Right forelimb (tissue), 1 donor: ENCODE results near the gene UROC1.

ENCODE experiments used
- DNase-seq: peaks from one replicate; pipeline ENCODE4 v3.0.0-alpha.2; 2018

UROC1 gene

DNA sequence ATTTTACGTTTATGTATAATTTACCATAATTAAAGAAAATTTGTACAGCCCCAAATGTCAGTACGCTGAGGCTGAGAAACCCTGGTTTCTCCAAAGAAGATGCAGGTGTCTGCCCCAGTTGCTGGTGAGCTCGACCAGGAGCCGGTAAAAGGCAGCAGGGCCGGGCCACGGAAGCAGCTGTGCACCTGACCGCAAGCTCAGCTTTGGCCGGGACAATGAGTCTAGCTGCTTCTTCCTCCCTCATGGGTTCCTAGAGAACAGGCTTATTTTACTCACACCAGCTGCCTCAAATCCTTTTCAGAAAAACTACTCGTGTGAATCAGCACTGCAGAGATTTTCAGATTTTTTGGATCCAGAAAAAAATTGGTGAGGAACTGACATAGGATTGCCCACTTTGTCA lies 23.8 kb downstream of the UROC1 start:
- no peak for DNase-seq

DNA sequence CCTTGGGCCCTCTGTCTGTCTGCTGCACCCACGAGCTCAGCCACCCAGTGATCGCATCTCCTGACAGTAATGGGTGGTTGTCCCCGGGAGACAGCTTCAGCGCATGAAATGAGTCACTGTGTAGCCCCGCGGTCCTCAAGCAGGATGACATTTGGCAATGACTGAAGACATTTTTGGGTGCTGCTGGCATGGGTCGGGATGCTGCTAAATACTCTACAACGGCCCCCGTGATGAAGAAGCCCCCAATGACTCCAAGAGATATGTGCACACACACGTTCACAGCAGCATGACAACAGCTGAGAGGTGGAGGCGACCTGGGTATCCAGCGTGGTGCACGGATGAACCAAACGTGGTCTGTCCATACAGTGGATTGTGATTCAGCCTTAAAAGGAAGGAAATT lies 24.5 kb downstream of the UROC1 start:
- no peak for DNase-seq

DNA sequence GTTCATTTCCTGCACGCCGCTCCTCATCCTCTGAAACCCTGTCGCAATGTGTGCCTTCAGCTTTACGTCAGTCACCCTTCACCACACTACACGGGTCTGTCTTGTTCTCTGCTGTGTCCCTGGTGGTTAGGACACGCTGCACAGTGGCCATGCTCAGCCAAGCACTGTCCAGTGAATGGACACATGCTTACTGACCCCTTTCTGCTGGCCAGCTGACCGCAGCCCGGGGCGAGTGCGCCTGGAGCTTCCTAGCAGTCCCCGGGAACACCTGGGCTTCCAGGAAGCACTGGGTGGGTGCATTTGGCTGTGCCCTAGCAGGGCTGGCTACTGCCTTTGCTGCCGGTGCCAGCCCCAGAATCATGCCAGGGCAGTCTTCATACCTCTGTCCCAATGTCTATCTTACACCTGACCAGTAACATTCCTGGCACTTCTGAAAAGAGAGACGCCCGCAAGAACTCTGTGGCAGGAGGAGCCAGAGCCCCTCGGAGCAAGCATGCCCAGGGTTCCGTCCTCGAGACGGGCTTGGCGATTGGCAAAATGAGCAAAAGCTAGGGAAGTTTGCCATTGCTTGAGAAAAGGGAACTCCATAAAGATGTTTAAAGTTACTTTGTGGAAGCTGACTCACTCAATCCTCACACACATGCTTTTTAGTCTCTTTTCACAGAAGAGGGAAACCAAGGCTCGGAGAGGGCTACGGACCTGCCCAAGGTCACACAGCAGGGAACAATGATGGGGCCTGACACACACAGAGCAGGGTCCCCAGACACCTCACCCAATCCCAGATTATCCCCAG lies 26.2 kb downstream of the UROC1 start:
- DNase-seq: no peak

DNA sequence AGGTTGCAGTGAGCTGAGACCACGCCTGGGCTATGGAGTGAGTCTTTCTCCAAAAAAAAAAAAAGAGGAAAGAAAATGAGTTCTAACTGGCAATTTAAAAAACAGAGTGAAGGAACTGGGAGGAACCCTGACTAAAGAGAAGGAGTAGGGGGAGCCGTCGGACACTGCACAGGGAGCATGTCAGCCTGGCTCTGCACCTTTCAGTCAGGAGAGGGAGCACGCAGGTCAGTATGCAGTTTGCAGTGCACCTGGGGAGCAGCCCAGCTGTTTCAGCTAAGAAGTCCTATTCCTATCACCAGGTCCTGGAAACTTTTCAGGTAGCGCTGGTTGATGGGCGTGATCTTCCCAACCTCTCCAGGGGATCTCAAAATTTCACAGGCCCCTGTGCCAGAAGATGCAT lies 27.0 kb downstream of the UROC1 start:
- DNase-seq: no peak

DNA sequence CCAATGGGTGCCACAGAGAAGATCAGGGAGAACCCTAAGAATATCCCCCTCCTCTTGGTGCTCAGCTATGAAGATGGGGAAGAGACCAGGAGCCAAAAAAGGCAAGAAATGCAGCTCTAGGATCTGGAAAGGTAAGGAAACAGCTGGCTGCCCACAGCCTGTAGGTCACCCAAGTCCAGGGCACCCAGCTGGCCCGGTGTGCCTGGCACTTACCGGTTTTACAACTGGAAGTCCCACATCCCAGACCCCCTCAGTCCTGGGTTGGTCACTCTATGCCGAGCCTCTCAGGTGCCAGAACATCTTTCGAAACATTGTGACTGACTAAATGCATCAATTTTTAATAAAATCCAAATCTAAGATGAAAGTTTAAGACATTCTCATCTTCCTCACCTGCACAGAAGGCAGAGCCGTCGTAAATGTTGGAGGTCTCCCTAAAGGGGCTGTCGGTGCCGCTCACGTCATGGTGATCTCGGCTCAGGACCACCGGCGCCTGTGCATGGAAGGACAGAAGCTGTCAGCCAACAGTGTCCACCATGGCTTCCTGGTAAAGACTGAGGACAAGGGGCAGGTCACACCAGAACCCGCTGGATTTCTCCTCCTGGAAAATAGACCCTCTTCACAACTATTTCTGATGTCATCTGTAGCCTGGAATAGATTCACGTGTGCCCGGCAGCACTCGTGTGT lies 28.5 kb downstream of the UROC1 start:
- DNase-seq: no peak

DNA sequence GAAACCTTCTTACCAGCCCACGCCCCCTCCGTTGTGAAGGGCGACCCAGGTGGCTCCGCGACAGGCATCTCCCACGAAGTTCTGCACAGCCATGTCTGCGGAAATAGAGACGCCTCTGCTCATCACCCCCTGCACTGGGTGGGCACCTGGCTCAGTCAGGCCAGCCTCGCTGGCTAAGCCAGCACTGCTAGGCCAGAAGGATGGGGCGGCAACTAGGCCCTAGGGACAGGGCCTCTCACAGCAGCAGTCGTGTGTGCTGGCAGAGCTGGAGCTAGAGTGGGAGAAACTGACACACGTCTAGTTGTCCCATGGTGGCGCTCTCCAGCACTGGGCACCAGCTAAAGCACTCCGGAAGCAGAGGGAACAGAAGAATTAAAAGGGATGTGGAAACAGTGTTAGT lies 29.4 kb downstream of the UROC1 start:
- no peak for DNase-seq

DNA sequence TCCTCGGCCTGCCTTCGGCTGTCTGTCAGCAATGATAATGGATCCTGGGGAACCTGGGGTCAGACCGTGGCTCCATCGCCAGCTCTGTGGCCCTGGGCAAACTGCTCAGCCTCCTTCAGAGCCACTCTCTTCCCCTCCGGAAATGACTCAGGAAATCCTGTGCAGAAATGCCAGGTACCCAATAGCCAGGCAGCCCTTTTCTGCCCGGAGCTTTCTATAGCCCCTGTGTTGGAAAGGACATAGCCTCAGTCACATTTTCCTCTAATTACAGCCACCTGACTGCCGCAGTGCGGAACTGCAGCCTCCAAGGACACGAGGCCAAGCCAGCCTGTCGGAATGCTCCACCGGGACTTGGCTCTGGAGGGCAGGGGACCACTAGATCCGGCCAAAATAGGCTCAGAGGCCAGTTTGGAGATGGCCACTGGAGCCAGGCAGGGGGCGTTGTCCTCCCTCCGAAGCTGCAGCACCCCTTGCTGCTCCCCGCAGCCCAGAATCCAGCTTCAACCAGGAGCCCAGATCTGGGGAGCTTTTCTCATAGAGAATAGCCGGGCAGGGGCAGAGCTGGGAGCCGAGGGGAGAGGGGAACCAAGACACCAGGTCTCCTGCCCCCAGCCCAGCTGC lies 30.3 kb downstream of the UROC1 start:
- no peak for DNase-seq

DNA sequence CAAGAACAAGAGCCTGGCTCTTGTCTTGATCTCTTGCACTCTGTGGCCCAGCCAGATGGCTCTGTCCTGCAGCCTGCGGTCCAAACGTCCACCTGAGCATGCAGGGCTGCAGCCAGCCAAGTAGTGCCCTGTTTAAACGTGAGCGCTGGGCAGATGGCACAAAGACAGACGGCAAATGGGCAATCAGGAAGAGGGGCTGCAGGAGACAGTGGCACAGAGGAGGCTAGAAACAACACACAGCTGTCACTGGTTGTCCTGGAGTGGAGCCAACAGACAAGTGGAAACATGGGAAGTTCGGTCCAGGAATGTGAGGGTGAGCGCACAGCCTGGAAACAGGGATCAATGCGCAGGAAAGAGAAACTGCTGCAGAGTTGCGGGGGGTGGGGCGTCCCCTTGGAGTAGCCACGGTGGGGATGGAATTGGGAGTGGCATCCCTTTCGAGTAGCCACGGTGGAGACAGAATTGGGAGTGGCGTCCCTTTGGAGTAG lies 31.2 kb downstream of the UROC1 start:
- DNase-seq: no peak

DNA sequence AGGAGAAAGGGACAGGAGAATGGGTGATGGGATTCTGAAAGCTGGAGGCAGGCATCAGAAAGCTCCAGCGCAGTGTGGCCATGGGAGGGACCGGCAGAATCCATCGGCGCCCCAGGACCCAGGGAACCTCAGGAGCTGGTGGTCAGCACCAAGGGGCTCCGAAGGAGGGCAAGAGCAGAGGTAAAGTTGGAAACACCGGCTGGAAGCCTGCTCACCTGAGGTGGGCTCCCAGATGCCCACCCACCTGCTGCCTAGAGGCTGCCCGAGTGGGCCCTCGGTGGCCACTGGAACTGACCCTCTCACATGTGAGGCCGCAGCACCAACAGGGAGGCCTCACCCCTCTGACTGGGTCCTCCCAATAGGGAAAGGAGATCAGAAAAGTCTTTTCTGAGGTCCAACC lies 31.6 kb downstream of the UROC1 start:
- DNase-seq: no peak

DNA sequence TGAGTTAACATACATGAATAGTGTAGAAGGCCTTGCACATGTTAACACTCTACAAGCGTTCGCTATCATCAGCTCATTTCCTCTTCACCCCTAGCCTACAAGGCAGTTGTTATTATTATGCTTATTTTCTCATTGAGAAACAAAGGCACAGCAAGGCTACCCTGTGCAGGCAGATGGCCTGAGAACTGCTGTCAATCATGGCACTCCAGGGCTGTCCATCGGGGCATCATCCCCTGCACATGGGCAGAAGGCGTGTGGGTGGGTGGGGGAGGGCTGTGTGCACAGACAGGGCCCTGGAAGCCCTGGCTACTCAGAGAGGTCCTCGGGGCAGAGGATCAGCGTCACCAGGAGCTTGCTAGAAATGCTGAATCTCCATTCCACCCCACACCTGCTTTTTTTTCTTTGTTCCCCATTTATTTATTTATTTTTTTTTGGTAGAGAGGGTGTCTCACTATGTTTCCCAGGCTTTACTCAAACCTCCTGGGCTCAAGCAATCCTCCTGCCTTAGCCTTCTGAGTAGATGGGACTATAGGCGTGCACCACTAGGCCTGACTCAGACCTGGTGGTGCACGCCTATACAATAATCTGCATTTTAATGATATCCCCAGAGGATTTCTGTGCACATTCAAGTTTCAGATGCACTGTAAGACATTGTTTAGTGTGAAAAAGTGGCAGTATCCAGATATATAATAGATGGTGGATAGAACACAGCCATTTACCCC lies 32.2 kb downstream of the UROC1 start:
- no peak for DNase-seq

DNA sequence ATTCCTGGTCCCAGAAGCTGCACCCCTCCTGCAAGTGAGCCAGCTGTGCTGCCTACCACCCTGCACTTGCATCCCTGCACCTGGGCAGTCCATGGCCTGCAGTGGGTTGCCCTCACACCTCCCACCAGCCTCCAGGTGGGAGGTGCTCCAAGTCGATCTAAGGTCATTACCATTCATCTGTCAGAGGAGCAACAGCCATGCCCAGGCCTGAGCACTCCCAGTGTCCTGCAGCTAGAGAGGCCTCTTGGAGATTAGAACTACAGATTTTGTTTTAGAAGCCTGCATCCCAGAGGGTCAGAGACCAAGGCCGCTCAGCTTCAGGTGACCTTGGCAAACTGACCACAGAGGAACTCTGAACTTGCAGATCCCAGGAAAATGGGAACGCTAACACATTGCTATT lies 32.9 kb downstream of the UROC1 start:
- DNase-seq: no peak

DNA sequence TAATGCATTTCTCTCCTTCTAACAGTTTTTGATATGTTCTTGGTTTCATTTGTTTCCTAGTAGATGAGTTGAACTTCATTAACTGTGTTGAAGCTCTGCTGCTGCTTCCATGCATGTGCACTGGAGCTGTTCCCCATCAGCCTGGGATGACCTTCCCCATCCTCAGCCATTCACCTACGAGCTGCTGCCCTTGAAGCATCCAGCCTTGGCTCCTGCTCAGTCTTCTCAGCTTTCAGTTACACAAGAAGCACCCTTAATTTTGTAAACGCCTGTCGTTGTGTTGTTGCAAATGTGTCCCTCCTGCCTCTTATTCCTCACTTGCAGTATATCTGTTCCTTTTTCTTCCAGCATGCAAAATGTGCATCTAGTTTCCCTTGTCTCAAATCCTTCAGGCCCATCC lies 33.4 kb downstream of the UROC1 start:
- DNase-seq: no peak

DNA sequence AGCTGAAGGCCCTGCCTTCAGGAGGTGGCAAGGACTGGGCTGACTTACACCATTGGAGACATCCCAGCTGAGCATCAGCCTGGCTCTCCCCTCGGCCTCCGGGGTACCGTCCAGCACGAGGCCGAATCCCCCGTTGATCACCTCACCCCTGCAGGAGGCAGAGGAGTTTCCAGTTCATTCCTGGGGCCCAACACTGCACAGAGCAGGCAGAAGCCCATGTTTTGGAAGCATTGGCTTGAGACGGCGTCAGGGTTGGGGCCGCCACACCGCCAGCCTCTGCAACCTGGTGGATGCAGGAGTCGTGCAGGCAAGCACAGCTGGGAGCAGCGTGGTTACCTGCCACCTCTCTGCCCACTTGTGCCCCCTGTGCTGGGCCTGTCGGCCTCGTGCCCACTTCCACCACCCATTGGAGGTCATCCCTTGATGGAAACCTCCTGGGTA lies 34.2 kb downstream of the UROC1 start:
- DNase-seq: no peak

DNA sequence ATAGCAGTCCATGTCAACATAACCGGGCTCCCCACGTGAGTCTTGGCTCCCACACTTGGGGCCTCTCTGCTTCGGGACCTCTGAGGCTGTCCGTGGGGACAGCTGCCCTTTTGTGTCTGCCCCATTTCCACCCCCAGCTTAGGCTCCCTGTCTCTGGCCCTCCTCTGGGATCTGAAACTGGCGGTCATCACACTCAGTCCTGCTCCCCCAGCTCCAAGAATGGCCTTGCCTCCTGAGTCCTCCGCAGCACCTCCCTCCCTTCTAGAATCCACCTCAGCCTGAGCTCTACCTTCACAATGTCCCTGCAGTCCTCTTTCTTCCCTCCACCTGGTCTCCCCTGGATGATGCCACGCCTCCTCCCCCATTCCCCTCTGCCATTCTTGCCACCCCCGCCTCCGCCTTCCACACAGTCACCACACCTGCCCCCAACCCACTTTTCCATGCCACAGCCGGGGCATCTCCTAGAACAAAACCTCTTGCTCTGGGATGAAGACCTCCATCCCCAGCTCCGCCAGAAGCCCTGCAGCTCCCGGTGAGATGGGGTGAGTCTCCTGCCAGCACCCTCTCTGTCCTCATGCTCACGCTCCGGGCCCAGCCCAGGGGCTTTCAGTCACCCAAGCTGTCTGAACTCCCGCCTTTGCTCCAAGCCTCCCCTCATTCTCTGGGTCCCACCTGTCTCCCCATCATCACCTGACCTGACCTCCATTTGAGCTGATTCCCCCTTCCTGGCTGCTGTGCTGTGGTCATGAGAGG lies 34.9 kb downstream of the UROC1 start:
- DNase-seq: no peak

DNA sequence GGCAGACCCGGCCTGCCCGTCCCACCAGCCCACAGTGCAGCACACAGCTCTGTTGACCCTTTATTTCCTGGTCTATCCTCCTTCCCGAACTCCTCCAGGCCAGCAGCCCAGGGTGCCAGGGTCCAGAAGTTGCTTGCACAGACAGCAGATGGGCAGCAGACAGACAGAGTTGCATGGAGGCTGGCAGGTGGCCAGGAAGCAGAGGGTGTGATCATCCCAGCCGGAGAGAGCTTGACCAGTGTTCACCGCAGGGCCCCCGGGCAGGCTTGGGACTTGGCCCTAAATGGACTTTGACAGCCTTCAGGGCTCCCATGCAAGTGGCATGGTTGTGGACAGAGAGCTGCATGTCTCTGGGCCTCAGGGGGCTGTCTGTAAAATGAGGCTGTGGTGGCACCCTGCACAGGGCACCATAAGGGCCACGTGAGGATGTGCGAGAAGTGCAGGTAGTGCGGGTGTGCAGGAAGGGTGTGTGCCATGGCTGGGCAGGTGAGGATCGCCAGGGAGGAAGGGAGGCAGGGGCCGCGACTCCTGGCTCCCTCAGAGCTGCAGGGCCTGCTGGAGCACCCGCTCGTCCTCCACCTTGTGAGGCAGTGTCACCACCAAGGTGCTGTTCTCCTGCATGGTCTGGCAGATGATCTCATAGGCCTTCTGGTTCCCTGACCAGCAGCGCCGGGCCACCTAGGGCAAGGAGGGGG lies 35.6 kb downstream of the UROC1 start:
- DNase-seq: no peak

DNA sequence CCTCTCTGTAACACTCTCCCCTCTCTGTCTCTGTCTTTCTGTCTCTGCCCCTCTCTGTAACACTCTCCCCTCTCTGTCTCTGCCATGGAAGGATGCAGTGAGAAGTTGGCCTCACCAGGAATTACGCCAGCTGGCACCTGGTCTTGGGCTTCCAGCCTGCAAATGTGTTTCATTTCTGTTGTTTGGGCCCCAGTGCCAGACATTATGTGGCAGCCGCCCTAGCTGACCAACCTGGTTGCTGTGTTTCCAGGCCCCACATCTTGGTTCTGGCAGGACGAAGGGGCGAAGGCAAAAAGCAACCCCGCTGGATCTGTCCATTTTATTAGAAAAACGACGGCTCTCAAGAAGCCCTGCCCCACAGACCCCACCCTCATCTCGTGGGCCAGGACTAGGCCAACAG lies 36.7 kb downstream of the UROC1 start:
- DNase-seq: peak; percentile 75

DNA sequence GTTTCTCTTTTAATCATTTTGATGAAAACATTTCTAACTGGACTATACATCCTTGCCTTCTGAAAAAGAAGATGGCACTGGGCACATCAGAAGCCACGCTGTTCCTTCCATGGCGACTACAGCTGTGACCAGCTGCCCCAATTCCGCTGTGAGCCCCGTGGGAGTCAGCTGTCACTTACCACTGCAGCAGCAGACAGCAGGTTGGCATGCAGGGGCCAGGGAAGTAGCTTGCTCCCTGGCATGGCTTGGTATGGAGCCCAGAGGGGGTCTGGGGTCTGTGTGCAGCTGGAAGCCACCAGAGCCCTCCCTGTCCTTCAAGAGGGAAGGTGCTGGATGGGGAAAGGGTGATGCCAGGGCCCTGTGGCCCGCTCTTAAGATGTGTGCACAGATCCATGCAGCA lies 37.4 kb downstream of the UROC1 start:
- DNase-seq: no peak

DNA sequence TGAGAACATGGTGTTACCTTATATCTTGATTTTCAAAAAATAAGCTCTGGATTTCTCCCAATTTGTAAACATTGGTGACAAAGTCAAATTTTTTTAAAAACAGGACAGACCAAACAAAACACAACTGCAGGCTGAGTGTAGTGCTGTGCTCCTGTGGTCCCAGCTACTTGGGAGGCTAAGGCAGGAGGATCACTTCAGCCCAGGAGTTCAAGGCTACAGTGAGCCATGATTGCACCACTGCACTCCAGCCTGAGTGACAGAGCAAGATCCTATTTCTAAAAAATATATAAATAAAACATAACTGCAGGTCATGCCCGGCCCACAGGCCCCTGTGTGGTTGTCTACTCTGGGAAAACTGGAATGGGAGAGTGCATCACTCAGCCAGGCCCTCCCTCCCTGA lies 37.9 kb downstream of the UROC1 start:
- DNase-seq: no peak

DNA sequence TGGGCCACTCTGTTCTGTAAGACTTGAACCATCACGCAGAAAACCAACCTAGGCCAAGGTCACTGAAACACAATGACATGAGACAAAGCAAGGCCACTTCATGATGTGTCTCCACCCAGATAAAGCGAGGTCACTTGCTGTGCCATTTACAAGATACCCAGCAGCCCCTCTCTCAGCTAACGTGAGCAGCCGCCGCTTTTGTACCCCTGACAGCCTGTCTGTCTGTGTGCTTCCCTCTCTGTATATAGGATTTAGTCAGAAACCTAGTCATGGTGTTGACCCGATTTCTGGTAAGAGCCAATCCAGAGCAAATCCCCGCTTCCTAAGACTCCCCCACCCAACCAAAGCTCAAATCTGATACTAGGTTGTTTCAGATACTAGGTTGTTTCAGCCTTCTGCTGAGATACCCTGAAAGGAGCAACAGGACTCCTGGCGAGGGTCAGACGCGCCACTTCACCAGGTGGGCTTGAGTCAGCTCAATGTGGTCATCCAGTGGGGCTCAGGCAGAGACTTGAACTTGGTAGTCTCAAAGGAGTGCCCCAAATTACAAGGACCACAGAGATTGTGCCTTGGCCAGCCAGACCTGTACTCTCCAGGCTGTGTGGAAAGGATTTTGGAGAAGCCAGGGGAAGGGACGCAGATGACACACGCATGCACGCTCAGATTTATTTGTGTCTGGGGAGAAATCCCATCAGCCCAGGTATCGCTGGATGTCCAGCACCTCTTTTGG lies 38.8 kb downstream of the UROC1 start:
- DNase-seq: no peak

DNA sequence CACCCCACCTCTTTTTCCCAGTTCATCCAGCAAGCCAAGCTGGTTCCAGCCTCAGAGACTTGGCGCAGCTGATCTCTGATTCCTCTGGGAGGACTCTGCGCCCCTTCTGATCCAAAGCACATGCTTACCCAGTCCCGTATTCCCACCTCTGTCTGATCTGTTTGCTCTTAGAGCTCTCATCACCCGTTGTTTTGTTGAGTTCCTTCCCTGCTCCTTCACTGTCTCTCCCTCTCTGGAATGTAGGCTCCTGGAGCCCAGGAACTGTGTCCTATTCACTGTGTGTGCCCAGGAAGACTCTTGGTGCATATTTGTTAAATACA lies 40.6 kb downstream of the UROC1 start:
- no peak for DNase-seq
